Brain microvascular endothelial cell (primary cell): ENCODE results near the gene PBX4.
"Not testable (repeated sequence)": the region's sequence is repeated elsewhere in the genome, so short reads cannot be mapped to it uniquely, and the experiment has no call there.

ENCODE experiments used
- DNase-seq: peaks from one replicate; pipeline ENCODE4 v3.0.0-alpha.2; 2020
- H3K27ac ChIP-seq: fragments of 250-450 bp; sonication (Bioruptor Pico); 2 replicates; pipeline ENCODE4 v1.5.1; 2020; ENCODE audit warnings: mild to moderate bottlenecking, moderate library complexity
- H3K27me3 ChIP-seq: fragments of 250-450 bp; sonication (Bioruptor Pico); replicated peaks from 2 replicates; pipeline ENCODE4 v1.5.1; 2020; ENCODE audit warnings: mild to moderate bottlenecking
- H3K36me3 ChIP-seq: fragments of 250-450 bp; sonication (Bioruptor Pico); replicated peaks from 2 replicates; pipeline ENCODE4 v1.5.1; 2020; ENCODE audit warnings: mild to moderate bottlenecking
- H3K4me3 ChIP-seq: 2 replicates; pipeline ENCODE4 v1.5.1; 2011; ENCODE audit warnings: low read depth, mild to moderate bottlenecking, control low read depth, low read length, moderate library complexity
- CTCF ChIP-seq: IDR thresholded peaks from 2 replicates; pipeline ENCODE4 v1.5.1; 2011; ENCODE audit warnings: low read depth, mild to moderate bottlenecking, moderate library complexity, low read length, control low read depth, inconsistent platforms; ENCODE audit errors: missing control alignments
- in situ Hi-C: cut with HindIII; loops from 2 replicates; pipeline ENCODE4 v1.10.0; 2017; ENCODE audit warnings: low sequenced_read_pairs, low pct_ligation_motif_present

The PBX4 gene

GRCh38 chr19:19615086-19615485 is 3.4 kb downstream of the PBX4 start:
- in situ Hi-C loops: no loop called here
- Histone ChIP-seq H3K27me3 (no peaks in the 10 kb centered on the region), H3K4me3 (no peak overlapping the region), H3K27ac (no peak overlapping the region), H3K36me3 (no peaks in the 10 kb centered on the region)
- no peak for TF ChIP-seq CTCF
- no peak for DNase-seq

GRCh38 chr19:19613506-19613905 is 5.0 kb downstream of the PBX4 start:
- Histone ChIP-seq H3K4me3 (no peak overlapping the region), H3K36me3 (no peaks in the 10 kb centered on the region), H3K27me3 (no peaks in the 10 kb centered on the region), H3K27ac (no peak overlapping the region)
- DNase-seq: no peak
- TF ChIP-seq CTCF: no peak
- in situ Hi-C loops: no loop called here

- in situ Hi-C loops: no loop called here
- Histone ChIP-seq H3K27me3 (no peaks in the 10 kb centered on the region), H3K36me3 (no peaks in the 10 kb centered on the region), H3K4me3 (no peak overlapping the region), H3K27ac (no peak overlapping the region)
- no peak for TF ChIP-seq CTCF
- DNase-seq: no peak
Observed at GRCh38 chr19:19610376-19611202, 7.9 kb downstream of the PBX4 start.

GRCh38 chr19:19606686-19607085 is 11.8 kb downstream of the PBX4 start:
- in situ Hi-C loops, H3K27me3 ChIP-seq, H3K36me3 ChIP-seq, H3K4me3 ChIP-seq, DNase-seq, H3K27ac ChIP-seq: not testable (repeated sequence)

- TF ChIP-seq CTCF: no peak
- DNase-seq: no peak
- Histone ChIP-seq H3K36me3 (no peaks in the 10 kb centered on the region), H3K4me3 (no peak overlapping the region), H3K27ac (no peak overlapping the region), H3K27me3 (no peaks in the 10 kb centered on the region)
- in situ Hi-C loops: no loop called here
Observed at GRCh38 chr19:19606021-19606420, 12.5 kb downstream of the PBX4 start.

GRCh38 chr19:19602713-19603324 is 15.7 kb downstream of the PBX4 start:
- H3K27ac ChIP-seq: no peak overlapping the region
- H3K4me3 ChIP-seq: no peak overlapping the region
- in situ Hi-C loops: no loop called here
- no peak for TF ChIP-seq CTCF
- no peaks in the 10 kb centered on the region for H3K36me3 ChIP-seq
- no peak for DNase-seq
- H3K27me3 ChIP-seq: no peaks in the 10 kb centered on the region
